NK-92 (cell line): ENCODE measurements around the gene LRP1B.
"Not testable (repeated sequence)": the region's sequence is repeated elsewhere in the genome, so short reads cannot be mapped to it uniquely, and the experiment has no call there.

Source experiments
- DNase-seq: peaks from one replicate; lab custom pipeline; 2025; ENCODE audit not compliant: unreplicated experiment; lab: John Stamatoyannopoulos, UW

LRP1B gene

DNA sequence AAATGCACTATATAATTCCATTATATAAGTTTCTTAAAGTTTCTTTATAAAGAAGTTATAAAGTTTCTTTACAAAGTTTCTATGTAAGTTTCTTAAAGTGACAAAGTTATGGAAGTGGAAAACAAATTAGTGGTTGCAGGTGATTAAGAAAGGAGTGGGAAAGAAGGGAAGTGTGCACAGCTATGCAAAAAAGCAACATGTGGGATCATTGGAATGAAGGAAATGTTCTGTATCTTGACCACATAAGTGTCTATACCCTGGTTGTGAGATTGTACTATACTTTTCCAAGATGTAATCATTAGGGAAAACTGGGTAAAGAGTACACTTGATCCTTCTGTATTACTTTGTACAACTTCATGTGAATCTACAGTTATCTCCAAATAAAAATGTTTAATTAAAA is 1541.1 kb downstream of the LRP1B start:
- DNase-seq = no peak

- DNase-seq = no peak
Measured at GRCh38 chr2:140589273-140589672, 1541.5 kb downstream of the LRP1B start.

GRCh38 chr2:140586379-140586778 is 1544.4 kb downstream of the LRP1B start:
- no peak for DNase-seq

- DNase-seq = no peak
Measured at GRCh38 chr2:140585016-140585415, 1545.8 kb downstream of the LRP1B start.

GRCh38 chr2:140584471-140584870 is 1546.3 kb downstream of the LRP1B start:
- no peak for DNase-seq

GRCh38 chr2:140580532-140581151 is 1550.2 kb downstream of the LRP1B start:
- DNase-seq = no peak

- no peak for DNase-seq
Measured at GRCh38 chr2:140577453-140577852, 1553.4 kb downstream of the LRP1B start.

- no peak for DNase-seq
Measured at GRCh38 chr2:140567734-140568133, 1563.1 kb downstream of the LRP1B start.

DNA sequence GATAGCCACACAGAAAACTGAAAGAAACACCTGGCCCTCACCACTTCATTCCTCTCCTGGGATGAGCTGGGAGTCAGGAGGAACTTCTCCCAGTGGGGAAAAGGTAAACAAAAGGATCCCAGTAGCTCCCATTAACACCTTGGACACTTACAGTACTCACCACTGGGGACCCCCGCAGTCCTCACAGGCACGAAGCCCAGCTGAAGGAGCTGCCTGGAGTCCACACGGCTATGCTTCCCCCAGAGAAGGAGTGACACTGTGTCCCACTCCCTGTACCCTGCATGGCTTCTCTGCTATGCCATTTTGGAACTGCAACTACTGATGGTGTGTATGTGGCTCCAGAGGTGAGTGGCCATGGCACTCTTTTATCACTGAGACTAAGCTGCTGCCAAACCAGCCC is 1565.1 kb downstream of the LRP1B start:
- no peak for DNase-seq

DNA sequence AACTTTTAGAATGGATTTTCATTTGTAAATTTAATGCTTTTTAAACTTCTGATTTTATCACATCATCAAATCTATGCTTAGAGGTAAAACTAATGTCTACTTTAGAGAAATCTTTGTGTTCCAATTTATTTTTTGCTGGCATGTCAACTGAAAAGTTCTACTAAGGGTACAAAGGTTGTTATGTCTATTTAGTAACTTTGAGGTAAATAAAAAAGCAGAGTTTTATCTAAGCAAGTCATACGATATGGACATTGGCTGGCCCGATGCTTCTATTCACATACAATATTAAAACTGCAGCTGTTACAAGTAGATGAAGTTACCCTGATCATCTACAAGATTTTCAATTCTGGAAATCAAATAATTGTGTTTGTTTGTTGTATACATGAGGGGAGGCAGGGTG is 1575.1 kb downstream of the LRP1B start:
- no peak for DNase-seq

- DNase-seq = no peak
Measured at GRCh38 chr2:140552634-140553033, 1578.2 kb downstream of the LRP1B start.

DNA sequence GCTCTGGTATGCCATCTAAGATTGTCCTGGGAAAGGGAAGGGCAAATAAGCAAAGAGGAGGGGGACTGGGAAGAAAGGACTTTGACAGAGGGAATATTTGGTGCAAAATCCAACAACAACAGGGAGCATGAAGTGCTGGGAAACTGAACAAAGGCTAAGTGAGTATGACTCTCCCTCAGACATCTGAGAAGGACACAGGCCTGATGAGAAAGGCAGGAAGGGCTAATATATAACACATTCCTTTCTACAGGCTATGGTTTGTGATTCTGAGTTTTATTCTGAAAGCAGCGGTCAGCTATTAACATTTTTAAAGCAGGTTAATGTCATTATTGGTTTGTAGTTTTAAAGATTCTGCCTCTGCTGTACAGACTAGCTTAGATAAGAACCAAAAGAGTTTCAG is 1579.5 kb downstream of the LRP1B start:
- no peak for DNase-seq

- no peak for DNase-seq
Measured at GRCh38 chr2:140550821-140551220, 1580.0 kb downstream of the LRP1B start.

DNA sequence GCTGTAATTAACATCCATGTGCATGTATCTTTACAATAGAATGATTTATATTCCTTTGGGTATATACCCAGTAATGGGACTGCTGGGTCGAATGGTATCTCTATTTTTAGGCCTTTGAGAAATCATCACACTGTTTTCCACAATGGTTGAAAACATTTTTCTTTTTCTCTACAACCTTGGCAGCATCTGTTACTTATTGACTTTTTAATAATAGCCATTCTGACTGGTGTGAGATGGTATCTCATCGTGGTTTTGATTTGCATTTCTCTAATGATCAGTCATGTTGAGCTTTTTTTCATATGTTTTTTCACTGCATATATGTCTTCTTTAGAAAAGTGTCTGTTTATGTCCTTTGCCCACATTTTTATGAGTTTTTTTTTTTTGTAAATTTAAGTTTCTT is 1586.0 kb downstream of the LRP1B start:
- DNase-seq = not testable (repeated sequence)

DNA sequence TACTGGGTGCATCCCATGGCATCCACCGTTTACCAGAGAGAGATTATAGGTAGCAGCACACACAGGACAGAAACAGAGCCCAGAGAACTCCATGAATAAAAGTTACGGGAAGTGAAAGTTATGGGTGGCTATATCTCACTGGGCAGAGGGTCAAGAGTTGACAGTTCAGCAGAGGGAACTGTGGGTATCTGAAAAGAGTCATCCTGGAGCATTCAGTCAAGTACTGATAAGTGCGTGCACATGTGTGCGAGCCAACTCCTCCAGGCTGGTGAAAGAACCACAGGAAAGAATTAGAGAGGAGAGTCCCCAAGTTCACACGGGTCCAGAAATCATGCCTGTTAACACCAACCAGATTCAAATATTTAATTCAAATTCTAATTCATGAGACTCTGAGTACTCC is 1588.2 kb downstream of the LRP1B start:
- DNase-seq = no peak

DNA sequence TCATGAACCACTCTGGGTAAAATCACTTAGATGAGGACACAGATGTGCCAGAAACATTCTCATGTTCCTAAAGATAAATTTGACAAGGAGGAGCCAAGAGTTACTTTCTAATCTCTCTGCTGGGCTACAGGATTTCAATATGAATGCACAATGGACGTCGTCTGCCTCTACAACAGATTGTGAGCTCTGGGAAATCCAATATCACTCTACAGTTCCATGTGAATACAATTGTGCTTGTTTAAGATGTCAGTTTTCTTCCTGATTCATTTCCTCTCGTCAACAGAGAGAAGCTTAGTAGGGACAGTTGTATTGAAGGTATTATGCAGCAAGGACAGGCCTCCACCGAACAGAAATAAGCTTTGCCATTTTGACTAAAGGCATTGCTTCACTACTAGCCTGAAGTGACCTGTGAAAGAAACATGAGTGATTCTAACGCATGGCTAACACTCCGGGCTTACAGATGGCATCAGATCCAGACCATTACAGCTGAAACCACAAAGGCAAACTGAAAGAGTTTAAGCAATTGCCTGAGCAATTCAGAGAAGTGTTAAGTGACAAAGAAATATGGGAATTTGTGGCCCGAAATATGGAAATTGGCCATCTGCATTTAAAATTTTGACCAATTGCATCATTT is 1591.5 kb downstream of the LRP1B start:
- no peak for DNase-seq

DNA sequence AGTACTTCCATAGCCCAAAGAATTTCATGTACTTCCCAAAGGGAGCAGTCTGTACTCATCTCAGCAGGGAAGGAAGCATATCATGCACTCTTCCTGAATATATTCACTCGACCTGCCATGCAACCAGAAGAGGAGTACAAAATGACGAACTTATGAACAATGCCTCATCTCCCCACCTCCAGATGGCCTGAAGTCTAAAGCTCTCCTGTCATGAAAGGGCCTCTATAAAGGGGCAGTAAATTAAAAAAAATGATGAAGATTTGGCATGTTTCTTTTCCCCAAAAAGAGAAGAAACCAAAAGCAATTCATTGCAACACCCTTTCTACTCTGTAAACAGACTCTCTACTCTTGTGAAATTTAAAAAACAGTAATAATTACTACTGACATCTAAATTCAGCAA is 1601.1 kb downstream of the LRP1B start:
- no peak for DNase-seq

GRCh38 chr2:140528982-140529381 is 1601.8 kb downstream of the LRP1B start:
- no peak for DNase-seq

DNA sequence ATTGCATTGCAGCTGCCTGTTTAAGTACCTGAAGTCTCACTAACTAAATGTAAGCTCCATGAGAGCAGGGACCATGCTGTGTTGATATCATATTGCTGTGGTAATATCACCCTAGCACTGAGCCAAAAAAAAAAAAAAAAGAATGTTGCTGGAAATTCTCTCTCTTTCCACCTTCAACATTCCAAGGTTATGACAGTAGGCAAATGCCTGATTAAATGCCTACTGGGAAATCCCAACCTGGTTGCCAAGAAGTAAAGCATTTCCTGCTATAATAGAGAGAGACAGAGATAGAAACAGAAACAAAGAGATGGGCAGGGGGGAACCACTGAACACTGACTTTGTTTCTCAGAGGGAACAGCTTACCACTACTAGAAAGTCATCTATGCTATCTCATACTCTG is 1604.2 kb downstream of the LRP1B start:
- DNase-seq = no peak

GRCh38 chr2:140512106-140512505 is 1618.7 kb downstream of the LRP1B start:
- DNase-seq = no peak

DNA sequence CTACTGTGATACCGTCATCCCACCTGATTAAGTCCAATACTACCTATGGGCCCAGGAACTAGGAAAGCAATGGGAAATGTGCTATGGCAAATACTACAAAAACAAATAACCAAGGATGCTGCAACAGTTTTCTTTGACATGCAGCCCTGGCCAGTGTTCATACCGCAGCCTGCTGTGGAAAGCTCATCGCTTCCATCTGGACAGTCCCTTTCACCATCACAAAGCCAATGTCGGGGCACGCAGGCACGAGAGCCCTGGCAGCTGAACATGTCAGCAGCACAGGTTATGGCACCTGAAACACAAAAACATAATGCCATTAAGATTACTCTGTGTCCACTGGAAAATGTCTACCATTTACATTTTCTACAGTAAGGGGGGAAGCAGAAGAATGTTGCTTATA is 1621.1 kb downstream of the LRP1B start:
- no peak for DNase-seq

DNA sequence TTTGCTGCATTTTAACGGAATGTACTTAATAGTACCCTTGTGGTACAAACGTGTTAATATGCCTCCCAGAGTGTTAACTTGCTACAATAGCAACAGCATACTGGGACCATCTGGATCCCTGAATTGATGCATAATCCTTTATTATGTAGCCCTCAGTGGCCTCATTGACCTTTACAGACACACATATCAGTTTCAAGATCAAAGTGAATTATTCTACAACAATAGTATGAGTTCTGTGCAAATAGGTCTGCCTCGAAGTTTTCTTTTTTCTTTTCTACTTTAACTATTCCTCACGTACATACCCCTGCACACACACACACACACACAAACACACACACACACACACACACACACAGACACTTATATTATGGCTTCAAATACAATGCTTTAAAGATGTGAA is 1622.1 kb downstream of the LRP1B start:
- DNase-seq = no peak

GRCh38 chr2:140506606-140507005 is 1624.2 kb downstream of the LRP1B start:
- DNase-seq = no peak
